Loucy (cell line): ENCODE measurements around the gene LYL1.

Experiments
- H2AFZ ChIP-seq: fragments of 200-600 bp; sonication (generic); 2 replicates; pipeline ENCODE4 v1.6.0; 2016; ENCODE audit warnings: antibody characterized with exemption, mild to moderate bottlenecking, low read length, moderate library complexity
- H3F3A ChIP-seq: fragments of 200-600 bp; 2 replicates; pipeline ENCODE4 v1.6.0; 2016; ENCODE audit warnings: antibody characterized with exemption, low read depth, mild to moderate bottlenecking
- H3K27me3 ChIP-seq: fragments of 200-600 bp; sonication (generic); 2 replicates; pipeline ENCODE4 v1.6.1; 2014; ENCODE audit warnings: low read length, mild to moderate bottlenecking; ENCODE audit not compliant: insufficient read depth, poor library complexity, severe bottlenecking
- H3K36me3 ChIP-seq: fragments of 200-600 bp; sonication (generic); 2 replicates; pipeline ENCODE4 v1.6.1; 2016; ENCODE audit warnings: low read length; ENCODE audit not compliant: insufficient read depth
- H3K4me1 ChIP-seq: fragments of 200-600 bp; sonication (generic); 2 replicates; pipeline ENCODE4 v1.5.1; 2014; ENCODE audit warnings: low read length, mild to moderate bottlenecking; ENCODE audit not compliant: insufficient read depth, poor library complexity, severe bottlenecking
- H3K4me2 ChIP-seq: fragments of 200-600 bp; sonication (generic); 2 replicates; pipeline ENCODE4 v1.6.0; 2014; ENCODE audit warnings: antibody characterized with exemption, low read length, low read depth, mild to moderate bottlenecking; ENCODE audit not compliant: poor library complexity, severe bottlenecking
- H3K4me3 ChIP-seq: fragments of 200-600 bp; sonication (generic); 2 replicates; pipeline ENCODE4 v1.5.1; 2014; ENCODE audit warnings: low read length, mild to moderate bottlenecking, mixed read lengths; ENCODE audit not compliant: poor library complexity, severe bottlenecking
- H3K79me2 ChIP-seq: fragments of 200-600 bp; sonication (generic); 2 replicates; pipeline ENCODE4 v1.6.1; 2014; ENCODE audit warnings: low read length; ENCODE audit not compliant: insufficient read depth
- H3K9ac ChIP-seq: fragments of 200-600 bp; sonication (generic); 2 replicates; pipeline ENCODE4 v1.6.0; 2014; ENCODE audit warnings: mild to moderate bottlenecking, low read depth, low read length, moderate library complexity; ENCODE audit not compliant: poor library complexity, severe bottlenecking
- H3K9me2 ChIP-seq: fragments of 200-600 bp; sonication (generic); replicated peaks from 2 replicates; pipeline ENCODE4 v1.6.1; 2016; ENCODE audit warnings: low read depth, low read length, mixed read lengths
- H3K9me3 ChIP-seq: fragments of 200-600 bp; sonication (generic); 2 replicates; pipeline ENCODE4 v1.6.1; 2014; ENCODE audit warnings: mild to moderate bottlenecking, antibody characterized with exemption, low read length, low read depth; ENCODE audit not compliant: insufficient read depth
- H4K20me1 ChIP-seq: fragments of 200-600 bp; sonication (generic); 2 replicates; pipeline ENCODE4 v1.6.0; 2014; ENCODE audit warnings: antibody characterized with exemption, low read length, mild to moderate bottlenecking; ENCODE audit not compliant: insufficient read depth, poor library complexity, severe bottlenecking
- EZH2phosphoT487 ChIP-seq: fragments of 200-600 bp; IDR thresholded peaks from 2 replicates; pipeline ENCODE4 v1.6.1; 2018; ENCODE audit warnings: antibody characterized with exemption, mild to moderate bottlenecking, moderate library complexity, borderline replicate concordance
- TF ChIP-seq, protein P1 (sequence below): fragments of 200-600 bp; sonication (generic); conservative IDR thresholded peaks from 2 replicates; pipeline ENCODE4 v1.5.1; 2014; ENCODE audit warnings: mild to moderate bottlenecking, antibody characterized with exemption, low read length

Gene LYL1

DNA sequence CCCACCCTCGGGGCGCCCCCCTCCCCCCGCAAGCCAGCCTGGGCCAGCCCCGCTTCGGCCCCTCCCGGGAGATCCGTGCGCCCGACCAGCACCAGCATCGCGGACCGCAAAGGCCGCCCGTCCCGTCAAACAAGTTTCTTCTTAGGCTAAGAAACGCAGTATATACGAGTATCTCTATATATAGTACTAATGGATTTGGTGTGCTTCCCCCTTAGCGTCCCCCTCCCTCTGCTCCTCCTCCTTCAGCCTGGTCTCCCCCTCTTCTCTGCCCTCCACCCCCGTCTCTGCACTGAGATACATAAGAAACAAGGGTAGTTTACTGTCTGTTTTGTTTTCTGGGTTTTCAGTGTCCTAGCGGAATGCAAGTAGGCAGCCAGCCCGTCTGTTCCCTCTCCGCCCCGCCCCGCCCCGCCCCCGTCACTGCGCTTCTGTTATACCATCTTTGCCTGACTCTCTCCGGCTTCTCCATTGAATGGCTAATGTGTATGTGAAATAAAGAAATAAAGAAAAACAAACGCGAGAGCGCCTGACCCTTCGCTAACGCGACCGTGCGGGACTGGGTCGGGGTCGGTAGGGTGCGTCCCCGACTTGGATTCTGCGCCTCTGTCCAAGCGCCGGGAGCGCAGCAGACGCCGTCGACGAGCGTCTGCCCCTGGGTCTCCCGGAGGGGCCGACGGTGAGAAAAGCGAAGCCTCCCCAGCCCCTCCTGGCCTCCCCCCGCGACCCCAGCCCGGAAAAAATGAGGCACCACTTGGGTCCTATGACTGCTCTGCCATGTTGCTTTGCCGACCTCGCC, 4.2 kb downstream of the LYL1 start:
- H3K9ac ChIP-seq, result peak overlapping the region; percentile 100
- peak overlapping the region; percentile 94 for H3K4me3 ChIP-seq
- H3K79me2 ChIP-seq, result peaks cover 83% of the 10 kb centered on the region
- peaks cover 33% of the 10 kb centered on the region for H3F3A ChIP-seq
- H2AFZ ChIP-seq, result no peak overlapping the region
- TF ChIP-seq EZH2phosphoT487, result no peak
- TF ChIP-seq, protein P1, sequence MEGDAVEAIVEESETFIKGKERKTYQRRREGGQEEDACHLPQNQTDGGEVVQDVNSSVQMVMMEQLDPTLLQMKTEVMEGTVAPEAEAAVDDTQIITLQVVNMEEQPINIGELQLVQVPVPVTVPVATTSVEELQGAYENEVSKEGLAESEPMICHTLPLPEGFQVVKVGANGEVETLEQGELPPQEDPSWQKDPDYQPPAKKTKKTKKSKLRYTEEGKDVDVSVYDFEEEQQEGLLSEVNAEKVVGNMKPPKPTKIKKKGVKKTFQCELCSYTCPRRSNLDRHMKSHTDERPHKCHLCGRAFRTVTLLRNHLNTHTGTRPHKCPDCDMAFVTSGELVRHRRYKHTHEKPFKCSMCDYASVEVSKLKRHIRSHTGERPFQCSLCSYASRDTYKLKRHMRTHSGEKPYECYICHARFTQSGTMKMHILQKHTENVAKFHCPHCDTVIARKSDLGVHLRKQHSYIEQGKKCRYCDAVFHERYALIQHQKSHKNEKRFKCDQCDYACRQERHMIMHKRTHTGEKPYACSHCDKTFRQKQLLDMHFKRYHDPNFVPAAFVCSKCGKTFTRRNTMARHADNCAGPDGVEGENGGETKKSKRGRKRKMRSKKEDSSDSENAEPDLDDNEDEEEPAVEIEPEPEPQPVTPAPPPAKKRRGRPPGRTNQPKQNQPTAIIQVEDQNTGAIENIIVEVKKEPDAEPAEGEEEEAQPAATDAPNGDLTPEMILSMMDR, result no peak
- H4K20me1 ChIP-seq, result peaks cover 69% of the 10 kb centered on the region
- peaks cover 39% of the 10 kb centered on the region for H3K27me3 ChIP-seq
- peaks cover 30% of the 10 kb centered on the region for H3K36me3 ChIP-seq
- H3K4me2 ChIP-seq, result peak overlapping the region; percentile 93
- no peaks in the 10 kb centered on the region for H3K9me3 ChIP-seq
- no peaks in the 10 kb centered on the region for H3K9me2 ChIP-seq
- H3K4me1 ChIP-seq, result peaks cover 27% of the 10 kb centered on the region

DNA sequence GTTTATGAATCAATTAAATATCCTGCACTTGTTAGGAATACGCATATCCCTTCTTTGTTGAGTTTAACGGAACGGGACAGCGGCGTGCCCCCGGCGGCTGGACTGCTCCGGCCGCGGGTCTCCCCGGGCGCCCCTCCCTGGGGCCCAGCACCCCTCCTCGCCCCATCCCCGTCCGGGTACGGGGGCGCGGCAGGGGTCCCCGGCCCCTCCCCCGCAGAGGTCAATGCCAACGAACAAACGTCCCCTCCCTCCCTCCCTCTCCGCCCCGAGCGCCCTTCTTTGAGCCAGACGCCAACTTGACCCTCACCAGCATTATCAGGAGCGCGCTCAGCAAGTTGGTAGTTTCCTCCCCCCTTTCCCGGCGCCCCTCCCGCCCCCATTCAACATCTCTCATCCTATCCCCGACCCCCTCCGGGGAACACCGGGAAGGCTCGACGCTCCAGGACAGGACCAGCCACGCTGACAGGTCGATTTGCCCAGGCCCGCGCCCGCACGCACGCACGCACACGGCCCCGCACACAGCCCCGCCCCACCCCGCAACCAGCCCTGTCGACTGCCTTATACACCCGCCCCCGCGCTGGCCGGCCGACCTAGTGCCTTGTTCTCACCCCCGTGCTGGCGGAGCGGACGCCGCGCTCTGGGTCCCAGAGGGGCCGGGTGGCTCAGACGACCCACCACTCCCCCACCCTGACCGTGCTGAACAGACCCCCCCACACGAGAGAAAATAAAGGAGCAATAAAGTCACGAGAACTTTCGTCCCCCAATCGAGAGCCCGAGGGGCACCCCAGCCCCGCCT, 5.0 kb downstream of the LYL1 start:
- H3K4me3 ChIP-seq, result peak overlapping the region; percentile 94
- H3F3A ChIP-seq, result peaks cover 33% of the 10 kb centered on the region
- H3K9me2 ChIP-seq, result no peaks in the 10 kb centered on the region
- H3K9me3 ChIP-seq, result no peaks in the 10 kb centered on the region
- H3K9ac ChIP-seq, result peak overlapping the region; percentile 100
- peaks cover 69% of the 10 kb centered on the region for H4K20me1 ChIP-seq
- peaks cover 76% of the 10 kb centered on the region for H3K79me2 ChIP-seq
- peaks cover 24% of the 10 kb centered on the region for H3K4me1 ChIP-seq
- peaks cover 30% of the 10 kb centered on the region for H3K36me3 ChIP-seq
- no peak for TF ChIP-seq EZH2phosphoT487
- TF ChIP-seq, protein P1, result no peak
- peak overlapping the region; percentile 77 for H3K4me2 ChIP-seq
- no peak overlapping the region for H2AFZ ChIP-seq
- H3K27me3 ChIP-seq, result peaks cover 39% of the 10 kb centered on the region

DNA sequence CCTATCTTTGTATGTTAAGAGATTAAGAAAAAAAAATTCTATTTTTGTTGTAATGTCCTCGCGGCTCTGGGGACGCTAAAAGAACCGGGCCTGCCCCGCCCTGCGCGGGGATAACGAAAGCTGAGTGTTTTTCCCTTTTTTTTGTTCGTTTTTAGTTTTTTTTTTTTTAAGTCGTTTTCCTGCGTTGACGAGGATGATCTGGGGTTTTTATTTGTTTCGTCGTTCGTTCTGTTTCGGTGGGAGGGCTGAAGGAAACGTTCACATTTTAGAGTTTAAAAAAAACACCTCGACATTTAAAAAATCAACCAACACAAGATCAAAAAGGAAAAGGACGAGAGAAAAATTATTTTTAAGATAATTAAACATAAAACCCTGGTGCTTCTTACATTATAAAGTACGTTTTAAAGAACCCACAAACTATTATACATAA, 5.6 kb downstream of the LYL1 start:
- Histone ChIP-seq H4K20me1 (peaks cover 64% of the 10 kb centered on the region), H3K79me2 (peaks cover 70% of the 10 kb centered on the region), H2AFZ (no peak overlapping the region), H3K9me3 (no peaks in the 10 kb centered on the region), H3F3A (peaks cover 33% of the 10 kb centered on the region), H3K36me3 (peaks cover 29% of the 10 kb centered on the region), H3K9me2 (no peaks in the 10 kb centered on the region), H3K4me1 (peaks cover 24% of the 10 kb centered on the region), H3K4me2 (peak overlapping the region; percentile 77), H3K4me3 (peak overlapping the region; percentile 94), H3K9ac (peak overlapping the region; percentile 100), H3K27me3 (peaks cover 35% of the 10 kb centered on the region)
- TF ChIP-seq EZH2phosphoT487, result no peak
- TF ChIP-seq, protein P1, result no peak
